Right hindlimb (tissue), 1 donor: Measurements from ENCODE around the gene FGF11.
A peak's percentile ranks its signal among the peaks of the same experiment; 100 is the strongest.
"Not testable (repeated sequence)": the region's sequence is repeated elsewhere in the genome, so short reads cannot be mapped to it uniquely, and the experiment has no call there.

Experiments
- DNase-seq: peaks from one replicate; pipeline ENCODE4 v3.0.0-alpha.2; 2018

The FGF11 gene

GRCh38 chr17:7464081-7464480 is 24.8 kb downstream of the FGF11 start:
- DNase-seq, result no peak

GRCh38 chr17:7465597-7466275 is 26.4 kb downstream of the FGF11 start:
- no peak for DNase-seq

- DNase-seq, result no peak
Observed at GRCh38 chr17:7466318-7466638, 27.0 kb downstream of the FGF11 start.

GRCh38 chr17:7466639-7467341 is 27.5 kb downstream of the FGF11 start:
- DNase-seq, result peak; percentile 51

- no peak for DNase-seq
Observed at GRCh38 chr17:7467498-7467897, 28.2 kb downstream of the FGF11 start.

GRCh38 chr17:7468290-7468689 is 29.0 kb downstream of the FGF11 start:
- DNase-seq, result no peak

GRCh38 chr17:7468804-7469389 is 29.6 kb downstream of the FGF11 start:
- no peak for DNase-seq

- DNase-seq, result not testable (repeated sequence)
Observed at GRCh38 chr17:7469843-7470242, 30.5 kb downstream of the FGF11 start.

GRCh38 chr17:7470457-7470973 is 31.2 kb downstream of the FGF11 start:
- DNase-seq, result not testable (repeated sequence)

- no peak for DNase-seq
Observed at GRCh38 chr17:7471729-7472128, 32.4 kb downstream of the FGF11 start.

- not testable (repeated sequence) for DNase-seq
Observed at GRCh38 chr17:7474767-7475166, 35.5 kb downstream of the FGF11 start.

- DNase-seq, result no peak
Observed at GRCh38 chr17:7475764-7476422, 36.6 kb downstream of the FGF11 start.

GRCh38 chr17:7476494-7476893 is 37.2 kb downstream of the FGF11 start:
- DNase-seq, result no peak

GRCh38 chr17:7476951-7477350 is 37.6 kb downstream of the FGF11 start:
- DNase-seq, result no peak

- peak; percentile 65 for DNase-seq
Observed at GRCh38 chr17:7477392-7478275, 38.3 kb downstream of the FGF11 start.

GRCh38 chr17:7478276-7479212 is 39.2 kb downstream of the FGF11 start:
- peak; percentile 76 for DNase-seq

GRCh38 chr17:7479213-7480088 is 40.1 kb downstream of the FGF11 start, which contains the start of gene ZBTB4:
Gene ZBTB4 (minus strand): TSS chr17:7479631. CDS start chr17:7466801, 12,830 bp downstream.
- DNase-seq, result peak; percentile 75

- no peak for DNase-seq
Observed at GRCh38 chr17:7480089-7480384, 40.7 kb downstream of the FGF11 start.

GRCh38 chr17:7481275-7481674 is 42.0 kb downstream of the FGF11 start, which contains the start of gene SLC35G6:
Gene SLC35G6 (plus strand): TSS chr17:7481446. CDS start chr17:7481517, 71 bp downstream.
- not testable (repeated sequence) for DNase-seq
